ENCODE results near the gene APEX1.

GRCh38 chr14:20498622-20499021 is 43.6 kb downstream of the APEX1 start:
- TF ChIP-seq POLR2A (IDR thresholded peaks at IDR 0.05), result no peak
- TF ChIP-seq, protein P1, sequence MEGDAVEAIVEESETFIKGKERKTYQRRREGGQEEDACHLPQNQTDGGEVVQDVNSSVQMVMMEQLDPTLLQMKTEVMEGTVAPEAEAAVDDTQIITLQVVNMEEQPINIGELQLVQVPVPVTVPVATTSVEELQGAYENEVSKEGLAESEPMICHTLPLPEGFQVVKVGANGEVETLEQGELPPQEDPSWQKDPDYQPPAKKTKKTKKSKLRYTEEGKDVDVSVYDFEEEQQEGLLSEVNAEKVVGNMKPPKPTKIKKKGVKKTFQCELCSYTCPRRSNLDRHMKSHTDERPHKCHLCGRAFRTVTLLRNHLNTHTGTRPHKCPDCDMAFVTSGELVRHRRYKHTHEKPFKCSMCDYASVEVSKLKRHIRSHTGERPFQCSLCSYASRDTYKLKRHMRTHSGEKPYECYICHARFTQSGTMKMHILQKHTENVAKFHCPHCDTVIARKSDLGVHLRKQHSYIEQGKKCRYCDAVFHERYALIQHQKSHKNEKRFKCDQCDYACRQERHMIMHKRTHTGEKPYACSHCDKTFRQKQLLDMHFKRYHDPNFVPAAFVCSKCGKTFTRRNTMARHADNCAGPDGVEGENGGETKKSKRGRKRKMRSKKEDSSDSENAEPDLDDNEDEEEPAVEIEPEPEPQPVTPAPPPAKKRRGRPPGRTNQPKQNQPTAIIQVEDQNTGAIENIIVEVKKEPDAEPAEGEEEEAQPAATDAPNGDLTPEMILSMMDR (IDR thresholded peaks at IDR 0.05), result no peak
